Lower lobe of right lung (tissue), 2 donors: ENCODE data around the gene SLC4A1. TPM values are rescaled to one million over a fixed set of nuclear protein-coding genes. Genes with fewer than 3 reads are reported as not detected.
A peak's percentile ranks its signal among the peaks of the same experiment; 100 is the strongest.

Experiments
- ATAC-seq, 2 donors: fragments of 200-7000 bp; cut with Tn5 transposase; one replicate each; pipeline ENCODE4 v1.9.1; 2020 to 2022; ENCODE audit warnings: mild to moderate bottlenecking in 2 of 2, moderate library complexity in 2 of 2
- DNase-seq: peaks from one replicate; pipeline ENCODE4 v3.0.0-alpha.2; 2020
- H3K27ac ChIP-seq: fragments of 200-600 bp; one replicate; pipeline ENCODE4 v1.8.0; 2022
- H3K27me3 ChIP-seq: fragments of 200-600 bp; one replicate; pipeline ENCODE4 v1.8.0; 2022; ENCODE audit warnings: low read depth
- H3K36me3 ChIP-seq: fragments of 200-600 bp; one replicate; pipeline ENCODE4 v1.8.0; 2022; ENCODE audit warnings: mild to moderate bottlenecking
- H3K4me1 ChIP-seq: fragments of 200-600 bp; one replicate; pipeline ENCODE4 v1.8.0; 2022
- H3K4me3 ChIP-seq: fragments of 200-600 bp; one replicate; pipeline ENCODE4 v1.8.0; 2022; ENCODE audit warnings: mild to moderate bottlenecking
- H3K9me3 ChIP-seq: fragments of 200-600 bp; one replicate; pipeline ENCODE4 v1.8.0; 2022
- intact Hi-C: fragments of 100-400 bp; cut with DNase I; formaldehyde crosslinking; loops from one replicate; pipeline ENCODE4 v1.11.0; 2022
- total RNA-seq: library from RNA; stranded (reverse); fragmentation: NEBNext Ultra II Directional; extraction: Animal tissue kit (Norgen Biotek cat#: 25700); gene quantifications from one replicate; pipeline ENCODE4 v1.2.1, GENCODE V29; 2021
- TF ChIP-seq, protein P1 (sequence below): fragments of 200-600 bp; IDR thresholded peaks from one replicate; pipeline ENCODE4 v1.8.0; 2022; ENCODE audit warnings: antibody characterized with exemption, mild to moderate bottlenecking
- donor health status: DM: no; HTN: yes; CAD: no; lungs with severe emphysema.

Gene SLC4A1
- total RNA-seq, 1 donor from 2014 or later, result 0.83 TPM

- intact Hi-C loops, result loop anchor here (10.0 kb wide), 1 partner anchor 131 kb away; the partner anchor contains the start of gene GRN
- no peak for ATAC-seq
- no peak overlapping the region for H3K4me3 ChIP-seq
- no peaks in the 10 kb centered on the region for H3K27me3 ChIP-seq
- H3K36me3 ChIP-seq, result peaks cover 85% of the 10 kb centered on the region
- no peaks in the 10 kb centered on the region for H3K9me3 ChIP-seq
- H3K4me1 ChIP-seq, result peaks cover 37% of the 10 kb centered on the region
- H3K27ac ChIP-seq, result no peak overlapping the region
- DNase-seq, result no peak
- TF ChIP-seq, protein P1, sequence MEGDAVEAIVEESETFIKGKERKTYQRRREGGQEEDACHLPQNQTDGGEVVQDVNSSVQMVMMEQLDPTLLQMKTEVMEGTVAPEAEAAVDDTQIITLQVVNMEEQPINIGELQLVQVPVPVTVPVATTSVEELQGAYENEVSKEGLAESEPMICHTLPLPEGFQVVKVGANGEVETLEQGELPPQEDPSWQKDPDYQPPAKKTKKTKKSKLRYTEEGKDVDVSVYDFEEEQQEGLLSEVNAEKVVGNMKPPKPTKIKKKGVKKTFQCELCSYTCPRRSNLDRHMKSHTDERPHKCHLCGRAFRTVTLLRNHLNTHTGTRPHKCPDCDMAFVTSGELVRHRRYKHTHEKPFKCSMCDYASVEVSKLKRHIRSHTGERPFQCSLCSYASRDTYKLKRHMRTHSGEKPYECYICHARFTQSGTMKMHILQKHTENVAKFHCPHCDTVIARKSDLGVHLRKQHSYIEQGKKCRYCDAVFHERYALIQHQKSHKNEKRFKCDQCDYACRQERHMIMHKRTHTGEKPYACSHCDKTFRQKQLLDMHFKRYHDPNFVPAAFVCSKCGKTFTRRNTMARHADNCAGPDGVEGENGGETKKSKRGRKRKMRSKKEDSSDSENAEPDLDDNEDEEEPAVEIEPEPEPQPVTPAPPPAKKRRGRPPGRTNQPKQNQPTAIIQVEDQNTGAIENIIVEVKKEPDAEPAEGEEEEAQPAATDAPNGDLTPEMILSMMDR, result no peak
Measured at GRCh38 chr17:44214230-44214494, 53.8 kb downstream of the SLC4A1 start.

DNA sequence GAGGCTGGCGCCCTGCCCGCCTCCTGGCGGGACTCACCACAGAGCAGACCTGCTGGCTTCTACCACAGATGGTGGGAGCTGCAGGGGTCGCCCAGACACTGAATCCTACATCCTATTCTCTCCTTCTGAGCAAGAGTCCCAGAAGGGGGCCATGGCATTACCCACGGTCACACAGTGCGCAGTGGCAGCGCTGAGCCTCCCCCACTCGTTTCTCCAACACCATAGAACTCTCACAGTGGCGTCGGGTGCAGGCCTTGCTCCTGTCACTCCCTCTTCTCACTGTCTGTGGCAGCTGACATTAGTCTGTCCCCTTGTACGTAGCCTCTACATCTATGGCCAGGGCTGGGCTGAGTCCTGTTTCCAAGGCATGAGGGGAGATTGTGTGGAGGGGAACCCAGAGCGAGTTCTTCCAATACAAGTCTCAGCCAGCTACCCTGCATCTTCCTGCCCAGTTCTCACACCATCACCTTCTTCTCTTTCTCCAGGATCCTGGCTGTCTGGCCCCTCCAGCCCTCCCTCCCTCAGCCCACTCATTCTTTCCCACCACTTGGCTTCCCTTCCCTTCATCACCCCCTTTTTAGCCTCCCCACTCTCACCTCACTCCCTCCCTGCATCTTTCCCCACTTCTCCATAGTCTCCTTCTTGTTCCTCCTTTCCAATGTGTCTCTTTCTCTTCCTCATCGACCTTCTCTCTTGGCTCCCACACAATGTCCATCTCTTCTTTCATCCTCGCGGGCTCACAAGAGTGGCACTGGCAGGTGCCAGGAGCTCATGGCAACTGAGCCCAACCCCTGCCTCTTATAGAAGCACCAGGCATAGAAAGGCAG lies 54.3 kb downstream of the SLC4A1 start:
- Histone ChIP-seq H3K27me3 (no peaks in the 10 kb centered on the region), H3K36me3 (peaks cover 90% of the 10 kb centered on the region), H3K9me3 (no peaks in the 10 kb centered on the region), H3K27ac (no peak overlapping the region), H3K4me1 (peaks cover 37% of the 10 kb centered on the region), H3K4me3 (no peak overlapping the region)
- ATAC-seq (no peak), DNase-seq (no peak)
- intact Hi-C loops, result loop anchor here (10.0 kb wide), 1 partner anchor 131 kb away; the partner anchor contains the start of gene GRN
- TF ChIP-seq, protein P1, result no peak

DNA sequence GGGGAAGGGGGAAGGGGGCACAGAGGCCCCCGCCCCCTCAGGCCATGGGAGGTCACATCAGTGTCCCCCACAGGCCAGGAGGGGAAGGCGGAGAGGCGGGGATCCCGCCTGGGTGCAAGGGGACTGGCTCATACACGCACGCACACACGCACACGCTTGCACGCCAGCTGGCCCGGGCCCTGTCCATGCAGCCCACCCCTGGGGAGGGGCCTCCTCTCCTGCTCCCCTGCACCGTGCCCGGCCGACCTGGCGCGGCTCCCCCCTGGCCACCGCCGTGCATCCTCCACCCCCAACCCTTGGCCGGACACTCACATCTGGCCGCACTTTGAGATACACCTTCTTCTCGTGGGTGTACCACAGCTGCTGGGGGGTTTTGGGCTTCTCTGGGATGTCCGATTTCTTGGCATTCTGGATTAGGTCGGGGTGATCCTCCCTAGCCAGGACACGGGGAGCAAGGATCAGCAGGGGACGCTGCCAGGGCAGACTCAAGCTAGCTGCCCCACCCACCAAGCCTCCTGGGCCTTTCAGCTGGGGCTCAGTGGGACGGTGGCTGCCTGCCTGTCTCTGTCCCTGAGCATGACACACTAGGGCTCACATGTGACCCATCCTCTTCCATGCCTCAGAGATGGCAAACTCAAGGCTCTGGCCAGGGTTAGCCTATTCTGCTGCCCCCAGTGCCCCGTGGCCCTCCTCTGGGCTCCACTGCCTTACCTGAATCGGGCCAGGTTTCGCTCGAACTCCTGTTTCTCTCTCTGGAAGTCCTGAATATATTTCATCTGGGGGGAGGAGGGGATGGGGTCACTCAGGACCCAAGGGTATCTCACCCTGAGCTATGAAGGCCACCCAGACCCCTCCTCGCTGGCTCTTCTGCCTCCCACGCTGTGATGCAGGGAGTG lies 55.2 kb downstream of the SLC4A1 start:
- no peak overlapping the region for H3K27ac ChIP-seq

DNA sequence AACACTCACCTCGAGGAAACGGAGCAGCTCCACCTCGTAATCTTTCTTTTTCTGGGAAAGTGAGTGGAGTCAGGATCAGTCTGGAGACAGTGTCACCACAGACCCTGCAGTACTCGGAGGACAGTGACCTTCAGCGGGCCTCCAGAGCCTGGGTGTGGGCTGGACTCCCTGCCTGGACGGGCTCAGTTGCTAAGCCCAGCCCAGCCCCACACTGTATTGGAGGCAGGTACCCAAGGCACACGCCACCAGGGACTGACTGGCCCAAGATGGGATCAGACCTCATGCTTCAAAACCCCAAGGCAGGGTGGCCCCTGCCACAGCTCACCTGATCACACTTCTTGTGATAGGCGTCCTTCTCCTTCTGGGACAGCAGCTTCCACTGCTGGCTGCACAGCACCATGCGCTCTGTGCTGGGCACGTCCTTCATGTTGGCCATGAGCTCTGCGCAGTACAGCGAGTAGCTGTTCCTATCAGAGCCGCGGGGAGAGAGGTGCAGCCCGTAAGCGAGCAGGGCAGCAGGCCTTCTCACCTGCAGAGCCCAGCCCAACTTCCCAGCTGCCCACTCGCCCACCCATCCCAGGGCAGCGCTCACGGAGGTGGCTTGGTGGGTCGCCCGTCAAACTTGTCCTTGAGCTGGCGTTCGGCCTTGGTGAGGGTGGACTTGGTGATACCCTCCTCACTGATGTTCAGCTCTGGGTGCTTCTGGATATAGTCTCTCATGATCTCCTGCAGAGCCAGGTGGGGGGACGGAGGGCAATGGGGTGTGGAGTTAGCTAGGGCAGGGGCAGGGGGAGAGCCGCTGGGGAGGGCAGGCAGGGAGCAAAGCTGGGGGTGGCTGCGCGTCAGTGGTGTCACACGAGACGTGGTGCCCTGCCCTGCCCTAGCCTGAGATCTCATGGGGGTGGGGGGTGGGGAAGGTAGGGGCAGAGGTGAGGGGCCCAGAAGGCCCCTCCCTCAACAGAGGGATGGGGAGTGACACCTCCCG lies 56.4 kb downstream of the SLC4A1 start:
- DNase-seq (peak; percentile 39), ATAC-seq (no peak)
- Histone ChIP-seq H3K27ac (no peak overlapping the region), H3K9me3 (no peaks in the 10 kb centered on the region), H3K4me3 (no peak overlapping the region), H3K4me1 (peaks cover 19% of the 10 kb centered on the region), H3K27me3 (no peaks in the 10 kb centered on the region), H3K36me3 (peaks cover 98% of the 10 kb centered on the region)
- TF ChIP-seq, protein P1, result no peak
- intact Hi-C loops, result loop anchor here (10.0 kb wide), 1 partner anchor 133 kb away; the partner anchor contains the start of gene GRN

More for the DNA sequence above, 55.2 kb downstream of the SLC4A1 start:
- Histone ChIP-seq H3K36me3 (peaks cover 98% of the 10 kb centered on the region), H3K27me3 (no peaks in the 10 kb centered on the region), H3K4me3 (no peak overlapping the region), H3K9me3 (no peaks in the 10 kb centered on the region), H3K4me1 (peaks cover 31% of the 10 kb centered on the region)
- ATAC-seq, result no peak
- intact Hi-C loops, result loop anchor here (10.0 kb wide), 1 partner anchor 132 kb away; the partner anchor contains the start of gene GRN
- DNase-seq, result no peak
- TF ChIP-seq, protein P1, result no peak
